Central memory CD8-positive, alpha-beta T cell (primary cell): ENCODE measurements around the gene HPS3.
"Not testable (repeated sequence)": the region's sequence is repeated elsewhere in the genome, so short reads cannot be mapped to it uniquely, and the experiment has no call there.

Experiments
- ATAC-seq: fragments of 150-1000 bp; cut with Tn5 transposase; replicated peaks from 2 replicates; pipeline ENCODE4 v1.10.0; 2022; ENCODE audit warnings: mild to moderate bottlenecking, moderate FRiP score, moderate number of reproducible peaks; ENCODE audit not compliant: poor library complexity, severe bottlenecking; ENCODE audit errors: extremely low read depth
- DNase-seq, 2 donors: peaks; one replicate each; pipeline ENCODE4 v3.0.0; 2021; ENCODE audit warnings: low spot score in 2 of 2
- H3K27ac Mint-ChIP-seq: one replicate; pipeline ENCODE4 v1.8.0; 2022; ENCODE audit warnings: low read depth, mild to moderate bottlenecking, moderate library complexity, mixed read lengths
- H3K27me3 Mint-ChIP-seq: one replicate; pipeline ENCODE4 v1.8.0; 2022; ENCODE audit warnings: mixed read lengths
- H3K36me3 Mint-ChIP-seq: one replicate; pipeline ENCODE4 v1.8.0; 2022; ENCODE audit warnings: mild to moderate bottlenecking, moderate library complexity, mixed read lengths; ENCODE audit not compliant: insufficient read depth
- H3K4me1 Mint-ChIP-seq: one replicate; pipeline ENCODE4 v1.8.0; 2022; ENCODE audit warnings: mixed read lengths
- H3K4me3 Mint-ChIP-seq: one replicate; pipeline ENCODE4 v1.8.0; 2022; ENCODE audit warnings: mild to moderate bottlenecking, moderate library complexity, mixed read lengths
- H3K9me3 Mint-ChIP-seq: one replicate; pipeline ENCODE4 v1.8.0; 2022; ENCODE audit warnings: mixed read lengths

HPS3 gene

GRCh38 chr3:149177122-149177521 lies 47.7 kb downstream of the HPS3 start:
- Mint-ChIP-seq H3K36me3 (peaks cover 27% of the 10 kb centered on the region), H3K27ac (no peak overlapping the region), H3K9me3 (no peaks in the 10 kb centered on the region), H3K4me3 (no peak overlapping the region), H3K4me1 (peaks cover 17% of the 10 kb centered on the region), H3K27me3 (no peaks in the 10 kb centered on the region)
- DNase-seq (no peak), ATAC-seq (no peak)

- Mint-ChIP-seq H3K4me1 (peaks cover 12% of the 10 kb centered on the region), H3K27ac (no peak overlapping the region), H3K27me3 (no peaks in the 10 kb centered on the region), H3K4me3 (no peak overlapping the region), H3K36me3 (peaks cover 13% of the 10 kb centered on the region), H3K9me3 (no peaks in the 10 kb centered on the region)
- no peak for DNase-seq
- no peak for ATAC-seq
Measured at GRCh38 chr3:149179220-149179619, 49.8 kb downstream of the HPS3 start.

- Mint-ChIP-seq H3K4me1 (peaks cover 3% of the 10 kb centered on the region), H3K27me3 (no peaks in the 10 kb centered on the region), H3K36me3 (peaks cover 10% of the 10 kb centered on the region), H3K27ac (no peak overlapping the region), H3K9me3 (no peaks in the 10 kb centered on the region), H3K4me3 (no peak overlapping the region)
- DNase-seq: no peak
- no peak for ATAC-seq
Measured at GRCh38 chr3:149180057-149180573, 50.7 kb downstream of the HPS3 start.

GRCh38 chr3:149181182-149181581 lies 51.7 kb downstream of the HPS3 start:
- no peak for DNase-seq
- H3K27ac Mint-ChIP-seq: no peak overlapping the region
- ATAC-seq: no peak
- no peak overlapping the region for H3K4me3 Mint-ChIP-seq
- peaks cover 5% of the 10 kb centered on the region for H3K36me3 Mint-ChIP-seq
- no peaks in the 10 kb centered on the region for H3K9me3 Mint-ChIP-seq
- H3K27me3 Mint-ChIP-seq: no peaks in the 10 kb centered on the region
- no peaks in the 10 kb centered on the region for H3K4me1 Mint-ChIP-seq

GRCh38 chr3:149186219-149186618 lies 56.8 kb downstream of the HPS3 start:
- ATAC-seq (no peak), DNase-seq (no peak)
- no peak overlapping the region for H3K4me3 Mint-ChIP-seq
- no peaks in the 10 kb centered on the region for H3K27me3 Mint-ChIP-seq
- H3K4me1 Mint-ChIP-seq: no peaks in the 10 kb centered on the region
- no peaks in the 10 kb centered on the region for H3K36me3 Mint-ChIP-seq
- no peaks in the 10 kb centered on the region for H3K9me3 Mint-ChIP-seq
- no peak overlapping the region for H3K27ac Mint-ChIP-seq

GRCh38 chr3:149186721-149187120 lies 57.3 kb downstream of the HPS3 start:
- H3K4me1 Mint-ChIP-seq: no peaks in the 10 kb centered on the region
- no peak overlapping the region for H3K27ac Mint-ChIP-seq
- no peak for ATAC-seq
- no peaks in the 10 kb centered on the region for H3K27me3 Mint-ChIP-seq
- H3K36me3 Mint-ChIP-seq: no peaks in the 10 kb centered on the region
- DNase-seq: no peak
- H3K4me3 Mint-ChIP-seq: no peak overlapping the region
- no peaks in the 10 kb centered on the region for H3K9me3 Mint-ChIP-seq

- Mint-ChIP-seq H3K36me3 (no peaks in the 10 kb centered on the region), H3K27me3 (no peaks in the 10 kb centered on the region), H3K9me3 (no peaks in the 10 kb centered on the region), H3K4me3 (no peak overlapping the region), H3K27ac (no peak overlapping the region), H3K4me1 (no peaks in the 10 kb centered on the region)
- DNase-seq (no peak), ATAC-seq (no peak)
Measured at GRCh38 chr3:149188494-149188893, 59.1 kb downstream of the HPS3 start.

GRCh38 chr3:149195221-149195620 lies 65.8 kb downstream of the HPS3 start:
- no peak for ATAC-seq
- no peaks in the 10 kb centered on the region for H3K36me3 Mint-ChIP-seq
- no peak overlapping the region for H3K27ac Mint-ChIP-seq
- no peak overlapping the region for H3K4me3 Mint-ChIP-seq
- DNase-seq: no peak
- no peaks in the 10 kb centered on the region for H3K27me3 Mint-ChIP-seq
- no peaks in the 10 kb centered on the region for H3K9me3 Mint-ChIP-seq
- H3K4me1 Mint-ChIP-seq: no peaks in the 10 kb centered on the region

- DNase-seq, H3K9me3 Mint-ChIP-seq, ATAC-seq, H3K27ac Mint-ChIP-seq, H3K36me3 Mint-ChIP-seq, H3K27me3 Mint-ChIP-seq, H3K4me3 Mint-ChIP-seq, H3K4me1 Mint-ChIP-seq: not testable (repeated sequence)
Measured at GRCh38 chr3:149196805-149197592, 67.6 kb downstream of the HPS3 start.

GRCh38 chr3:149197669-149198068 lies 68.2 kb downstream of the HPS3 start:
- Mint-ChIP-seq H3K27ac (no peak overlapping the region), H3K27me3 (no peaks in the 10 kb centered on the region), H3K36me3 (no peaks in the 10 kb centered on the region), H3K4me3 (no peak overlapping the region), H3K9me3 (no peaks in the 10 kb centered on the region), H3K4me1 (no peaks in the 10 kb centered on the region)
- DNase-seq (no peak), ATAC-seq (no peak)

GRCh38 chr3:149198611-149199010 lies 69.2 kb downstream of the HPS3 start:
- H3K36me3 Mint-ChIP-seq: no peaks in the 10 kb centered on the region
- DNase-seq (no peak), ATAC-seq (no peak)
- no peak overlapping the region for H3K27ac Mint-ChIP-seq
- H3K9me3 Mint-ChIP-seq: no peaks in the 10 kb centered on the region
- H3K4me1 Mint-ChIP-seq: no peaks in the 10 kb centered on the region
- no peak overlapping the region for H3K4me3 Mint-ChIP-seq
- H3K27me3 Mint-ChIP-seq: no peaks in the 10 kb centered on the region

- no peaks in the 10 kb centered on the region for H3K36me3 Mint-ChIP-seq
- H3K9me3 Mint-ChIP-seq: no peaks in the 10 kb centered on the region
- DNase-seq (no peak), ATAC-seq (no peak)
- H3K27me3 Mint-ChIP-seq: peaks cover 5% of the 10 kb centered on the region
- no peak overlapping the region for H3K27ac Mint-ChIP-seq
- no peak overlapping the region for H3K4me3 Mint-ChIP-seq
- H3K4me1 Mint-ChIP-seq: no peaks in the 10 kb centered on the region
Measured at GRCh38 chr3:149199474-149199873, 70.0 kb downstream of the HPS3 start.

- Mint-ChIP-seq H3K27ac (no peak overlapping the region), H3K4me3 (no peak overlapping the region), H3K27me3 (peaks cover 9% of the 10 kb centered on the region), H3K9me3 (no peaks in the 10 kb centered on the region), H3K4me1 (no peaks in the 10 kb centered on the region), H3K36me3 (no peaks in the 10 kb centered on the region)
- ATAC-seq (no peak), DNase-seq (no peak)
Measured at GRCh38 chr3:149203758-149204157, 74.3 kb downstream of the HPS3 start.
